GM19455 (cell line): ENCODE data around the gene USP10.
"Not testable (repeated sequence)": the region's sequence is repeated elsewhere in the genome, so short reads cannot be mapped to it uniquely, and the experiment has no call there.

Experiments used
- ATAC-seq: cut with Tn5 transposase; IDR thresholded peaks from one replicate; pipeline ENCODE4 v1.9.1; 2021; ENCODE audit not compliant: unreplicated experiment

Gene USP10

GRCh38 chr16:84673561-84673960 is 26.2 kb upstream of the USP10 start:
- ATAC-seq = no peak

DNA sequence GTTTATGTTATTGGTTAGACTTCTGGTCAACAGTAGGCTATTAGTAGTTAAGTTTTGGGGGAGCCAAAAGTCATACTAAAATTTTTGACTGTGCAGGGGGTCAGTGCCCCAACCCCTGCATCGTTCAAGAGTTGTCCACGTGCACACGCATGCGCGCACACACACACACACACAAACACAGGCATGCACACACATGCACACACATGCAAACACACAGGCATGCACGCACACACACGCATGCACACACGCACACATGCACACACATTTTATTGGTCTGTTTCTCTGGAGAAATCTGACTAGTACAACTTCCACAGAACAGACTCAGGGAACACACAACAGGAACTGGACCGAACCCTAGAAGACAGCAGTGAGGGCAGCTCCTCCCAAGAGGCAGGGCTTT is 24.4 kb upstream of the USP10 start:
- ATAC-seq = no peak

- ATAC-seq = no peak
These were observed 23.9 kb upstream of the USP10 start for GRCh38 chr16:84675884-84676283.

- ATAC-seq = no peak
These were observed 22.6 kb upstream of the USP10 start for GRCh38 chr16:84677017-84677803.

DNA sequence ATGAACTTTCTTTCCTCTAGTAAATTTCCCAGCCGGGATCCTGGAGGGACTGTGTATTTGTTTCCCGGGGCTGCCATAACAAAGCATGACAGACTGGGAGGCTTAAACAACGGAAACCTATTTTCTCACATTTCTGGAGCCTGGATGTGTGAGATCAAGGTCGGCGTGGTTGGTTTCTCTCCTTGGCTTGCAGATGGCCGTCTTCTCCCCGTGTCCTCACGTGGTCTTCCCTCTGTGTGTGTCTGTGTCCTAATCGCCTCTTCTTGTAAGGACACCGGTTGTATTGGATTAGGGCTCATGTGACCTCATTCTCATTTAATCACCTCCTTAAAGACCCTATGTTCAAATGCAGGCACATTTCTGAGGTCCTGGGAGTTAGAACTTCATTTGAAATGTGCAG is 22.0 kb upstream of the USP10 start:
- ATAC-seq = no peak

DNA sequence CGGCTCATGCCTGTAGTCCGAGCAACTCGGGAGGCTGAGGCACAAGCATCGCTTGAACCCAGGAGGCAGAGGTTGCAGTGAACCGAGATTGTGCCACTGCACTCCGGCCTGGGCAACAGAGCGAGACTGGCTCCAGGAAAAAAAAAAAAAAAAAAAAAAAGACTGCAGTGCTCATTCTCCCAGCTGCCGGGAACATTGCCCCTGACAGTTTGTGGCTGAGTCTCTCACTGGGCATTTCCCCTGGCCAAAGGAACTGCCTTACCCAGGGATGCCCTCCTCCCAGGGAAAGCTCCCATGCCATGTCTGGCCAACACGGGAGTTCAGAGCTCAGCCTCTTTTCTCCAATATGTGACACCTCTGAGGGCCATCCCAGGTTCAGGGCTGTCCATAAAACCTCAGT is 21.3 kb upstream of the USP10 start:
- no peak for ATAC-seq

- no peak for ATAC-seq
These were observed 19.5 kb upstream of the USP10 start for GRCh38 chr16:84680165-84680842.

- no peak for ATAC-seq
These were observed 18.8 kb upstream of the USP10 start for GRCh38 chr16:84680843-84681629.

DNA sequence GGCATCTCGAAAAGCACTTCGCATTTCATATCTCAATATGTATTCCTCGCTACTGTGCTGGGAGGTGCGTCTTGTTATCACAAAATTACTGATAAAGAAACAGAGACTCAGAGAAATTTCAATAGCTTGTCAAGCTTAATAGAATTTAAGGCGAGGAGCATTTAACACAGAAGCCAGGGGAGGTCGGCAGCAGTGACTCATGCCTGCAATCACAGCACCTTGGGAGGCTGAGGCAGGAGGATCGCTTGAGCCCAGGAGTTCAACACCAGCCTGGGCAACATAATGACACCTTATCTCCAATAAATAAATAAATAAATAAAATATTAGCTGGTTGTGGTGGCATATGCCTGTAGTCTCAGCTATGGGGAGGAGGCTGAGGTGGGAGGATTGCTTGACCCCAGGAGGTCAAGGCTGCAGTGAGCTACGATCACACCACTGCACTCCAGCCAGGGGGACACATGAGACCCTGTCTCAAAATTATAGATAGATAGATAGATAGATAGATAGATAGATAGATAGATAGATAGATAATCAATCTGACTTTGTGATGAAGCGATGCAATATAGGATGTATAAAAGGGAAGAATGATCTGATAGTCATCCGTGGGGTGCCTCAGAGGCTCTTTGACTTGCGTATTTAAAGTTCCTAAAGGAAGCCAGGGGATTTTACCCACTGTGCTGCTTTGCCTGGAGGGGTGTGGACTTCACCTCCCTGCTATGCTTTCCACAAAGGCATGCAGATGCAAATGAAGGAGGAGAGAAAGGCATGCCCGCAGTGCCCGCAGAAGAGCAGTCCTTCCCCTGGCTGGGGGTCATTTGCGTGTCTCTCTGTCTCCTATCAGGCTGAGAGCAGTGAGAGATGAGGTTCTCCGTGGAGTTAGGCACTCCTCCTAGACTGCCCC is 15.9 kb upstream of the USP10 start:
- no peak for ATAC-seq

DNA sequence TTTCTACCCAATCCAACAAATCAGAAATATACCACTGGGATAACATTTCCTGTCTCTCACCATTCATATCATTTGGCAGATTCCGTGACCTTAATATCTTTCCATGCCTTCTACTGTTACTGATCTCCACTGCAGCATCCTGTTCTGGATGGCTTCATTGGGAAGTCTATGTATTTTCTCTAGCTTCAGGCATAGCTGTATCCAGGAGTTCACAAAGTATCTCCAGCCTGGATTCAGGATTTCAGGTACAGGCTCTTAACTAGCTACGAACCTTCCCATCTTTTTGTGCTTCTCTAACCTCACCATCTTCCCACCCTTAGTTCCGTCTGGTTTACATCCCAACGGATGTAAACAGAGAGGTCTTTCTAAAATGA is 15.2 kb upstream of the USP10 start:
- no peak for ATAC-seq

GRCh38 chr16:84685210-84685609 is 14.6 kb upstream of the USP10 start:
- ATAC-seq = no peak

DNA sequence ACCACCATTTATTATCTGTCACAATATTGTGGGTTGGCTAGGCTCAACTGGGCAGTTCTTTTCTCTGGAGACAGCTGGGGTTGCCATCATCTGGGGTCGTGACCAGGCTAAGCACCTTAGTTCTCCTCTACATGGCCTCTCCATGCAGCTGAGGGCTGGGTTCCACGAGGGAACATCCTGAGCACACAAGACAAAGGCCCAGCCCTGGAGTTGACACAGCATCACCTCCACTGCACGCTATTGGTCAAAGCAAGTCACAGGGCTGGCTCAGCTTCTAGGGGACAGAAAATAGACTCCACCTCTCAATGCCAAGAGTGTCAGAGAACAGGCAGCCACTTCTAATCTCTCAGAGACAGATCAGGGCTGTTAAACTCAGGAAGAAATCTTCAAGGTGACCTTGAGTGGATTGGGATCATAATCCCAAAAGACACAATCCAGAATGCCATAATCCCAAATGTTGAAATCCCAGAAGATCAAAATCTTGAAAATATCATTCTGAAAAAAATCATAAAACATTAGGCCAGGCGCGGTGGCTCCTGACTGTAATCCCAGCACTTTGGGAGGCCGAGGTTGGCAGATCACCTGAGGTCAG is 13.0 kb upstream of the USP10 start:
- no peak for ATAC-seq

DNA sequence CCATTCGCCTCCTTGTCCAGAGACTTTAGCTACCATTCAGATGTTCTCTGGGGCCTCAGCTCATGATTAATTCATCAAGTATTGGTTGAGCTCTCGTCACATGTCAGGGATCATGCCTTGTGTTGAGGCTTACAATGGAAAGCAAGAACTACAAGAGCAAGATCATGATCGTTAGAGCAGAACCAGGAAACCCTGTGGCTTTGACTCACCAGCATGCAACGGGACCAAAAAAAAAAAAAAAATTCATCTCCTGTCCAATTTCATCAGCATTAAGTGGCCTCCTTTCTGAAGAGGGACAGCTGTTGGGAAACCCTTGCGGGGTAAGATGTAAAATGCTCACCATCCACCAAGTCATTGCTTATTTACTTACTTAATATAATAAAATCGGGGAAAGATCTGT is 12.1 kb upstream of the USP10 start:
- ATAC-seq = no peak

DNA sequence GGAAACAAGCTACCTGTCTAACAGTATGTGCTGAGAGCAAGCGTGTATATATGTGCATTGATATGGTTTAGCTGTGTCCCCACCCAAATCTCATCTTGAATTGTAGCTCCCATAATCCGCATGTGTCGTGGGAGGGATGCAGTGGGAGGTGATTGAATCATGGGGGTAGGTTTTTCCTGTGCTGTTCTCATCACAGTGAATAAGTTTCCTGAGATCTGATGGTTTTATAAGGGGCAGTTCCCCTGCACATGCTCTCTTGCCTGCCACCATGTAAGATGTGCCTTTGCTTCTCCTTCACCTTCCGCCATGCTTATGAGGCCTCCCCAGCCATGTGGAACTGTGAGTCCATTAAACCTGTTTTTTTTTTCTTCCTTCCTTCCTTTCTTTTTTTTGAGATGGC is 11.6 kb upstream of the USP10 start:
- ATAC-seq = not testable (repeated sequence)

GRCh38 chr16:84689111-84689510 is 10.7 kb upstream of the USP10 start:
- ATAC-seq = no peak

- no peak for ATAC-seq
These were observed 9.5 kb upstream of the USP10 start for GRCh38 chr16:84690088-84690819.

DNA sequence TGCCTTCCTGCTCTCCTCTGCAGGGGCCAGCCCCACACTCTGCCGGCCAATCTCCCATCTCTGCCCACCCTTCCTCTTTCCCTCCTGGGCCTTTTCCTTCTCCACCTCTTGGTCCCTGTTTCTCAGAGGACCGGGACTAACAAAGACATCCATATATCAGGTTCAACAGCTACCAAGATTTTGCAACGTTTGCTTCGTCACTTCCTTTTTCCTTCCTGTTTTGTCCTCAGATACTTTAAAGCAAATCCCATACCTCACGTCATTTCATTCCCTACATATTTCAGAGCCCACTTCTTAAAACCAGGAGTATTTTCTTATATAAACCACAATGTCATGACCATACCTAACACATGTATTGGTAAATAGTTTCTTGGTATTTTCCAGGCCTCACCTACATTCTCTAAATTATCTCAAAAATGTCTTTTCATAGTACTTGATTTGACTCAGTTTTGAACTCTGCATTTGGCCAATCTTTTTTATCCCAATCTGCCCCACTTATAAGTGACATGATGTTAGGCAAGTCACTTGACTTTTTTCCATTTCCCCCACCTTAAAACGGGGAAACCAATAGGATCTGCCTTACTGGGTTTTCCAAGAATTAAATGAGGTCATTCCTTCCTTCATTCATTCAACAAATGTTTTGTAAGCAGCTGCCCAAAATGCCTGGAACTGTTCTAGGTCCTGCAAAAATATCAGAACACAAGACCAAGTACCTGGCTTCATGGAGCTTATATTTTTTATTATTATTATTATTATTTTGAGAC is 7.2 kb upstream of the USP10 start:
- no peak for ATAC-seq

DNA sequence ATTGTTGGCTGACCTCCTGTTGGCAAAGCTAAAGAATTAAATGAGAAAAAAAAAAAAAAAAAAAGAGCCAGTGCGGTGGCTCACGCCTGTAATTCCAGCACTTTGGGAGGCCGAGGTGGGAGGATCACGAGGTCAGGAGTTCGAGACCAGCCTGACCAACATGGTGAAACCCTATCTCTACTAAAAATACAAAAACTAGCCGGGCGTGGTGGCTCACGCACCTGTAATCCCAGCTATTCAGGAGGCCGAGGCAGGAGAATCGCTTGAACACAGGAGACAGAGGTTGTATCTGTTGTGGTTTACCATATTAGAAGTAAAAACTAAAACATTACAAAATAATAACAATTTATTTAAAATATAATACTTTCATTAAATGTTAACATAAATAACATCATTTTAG is 5.9 kb upstream of the USP10 start:
- ATAC-seq = not testable (repeated sequence)

GRCh38 chr16:84694980-84695379 is 4.8 kb upstream of the USP10 start:
- ATAC-seq = no peak
